Cortex of kidney (tissue), 1 donor: ENCODE measurements around the gene SLIT1.

Experiments
- DNase-seq: peaks from one replicate; lab custom pipeline; 2025; lab: John Stamatoyannopoulos, UW

Gene SLIT1

DNA sequence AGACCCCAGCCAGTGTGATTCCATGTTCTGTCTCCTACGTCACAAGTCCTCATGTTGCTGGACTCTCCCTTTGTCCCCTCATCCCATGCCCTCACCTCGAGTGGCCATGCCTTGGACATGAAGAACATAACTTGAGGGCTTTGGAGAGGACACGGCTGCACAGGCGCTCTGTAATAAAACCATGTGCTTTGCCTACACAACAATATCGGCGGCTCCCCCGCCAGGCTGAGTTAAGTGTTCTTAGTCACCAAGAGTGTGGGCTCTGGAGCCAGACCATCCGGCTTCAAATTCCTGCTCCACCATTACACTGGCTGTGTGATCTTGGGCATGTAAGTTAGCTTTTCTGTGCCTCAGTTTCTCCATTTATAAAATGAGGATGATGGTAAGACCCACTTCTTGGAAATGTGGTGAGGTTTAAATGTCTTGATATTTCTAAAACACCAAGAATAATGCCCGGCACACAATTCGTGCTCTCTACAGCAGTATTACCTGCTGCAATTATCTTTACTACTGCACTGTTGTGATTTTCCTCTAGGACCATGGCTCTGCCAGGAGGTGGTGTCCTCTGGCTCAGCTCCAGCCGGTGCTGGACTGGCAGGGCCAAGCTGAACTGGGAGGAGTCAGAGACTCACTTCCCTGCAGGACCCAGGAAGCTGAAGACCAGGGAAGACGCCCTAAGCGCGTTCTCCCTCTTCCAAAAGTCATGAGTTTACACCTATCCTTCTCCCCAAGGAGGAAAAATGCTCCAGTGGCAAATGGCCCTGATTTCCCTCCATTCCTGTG is 15.7 kb downstream of the SLIT1 start:
- DNase-seq, result no peak

DNA sequence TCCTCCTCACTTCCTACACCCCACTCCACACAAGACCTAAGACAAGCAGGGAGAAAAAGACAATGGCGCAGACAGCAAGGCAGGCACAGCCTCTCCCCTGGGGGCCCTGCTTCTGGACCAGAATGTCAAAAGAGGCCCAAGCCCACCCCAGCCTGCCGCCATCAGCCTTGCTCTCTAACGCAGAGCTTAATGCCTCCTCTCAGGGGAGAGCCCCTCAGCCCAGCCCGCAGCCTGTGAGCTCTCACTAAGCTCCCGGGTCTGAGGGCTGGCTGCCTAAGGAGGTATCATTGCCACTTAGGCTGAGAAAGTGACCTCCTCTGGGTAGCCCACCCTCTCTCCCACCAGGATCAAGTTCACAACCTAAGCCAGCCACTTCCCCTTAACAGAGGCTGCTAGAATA is 16.7 kb downstream of the SLIT1 start:
- DNase-seq, result no peak

DNA sequence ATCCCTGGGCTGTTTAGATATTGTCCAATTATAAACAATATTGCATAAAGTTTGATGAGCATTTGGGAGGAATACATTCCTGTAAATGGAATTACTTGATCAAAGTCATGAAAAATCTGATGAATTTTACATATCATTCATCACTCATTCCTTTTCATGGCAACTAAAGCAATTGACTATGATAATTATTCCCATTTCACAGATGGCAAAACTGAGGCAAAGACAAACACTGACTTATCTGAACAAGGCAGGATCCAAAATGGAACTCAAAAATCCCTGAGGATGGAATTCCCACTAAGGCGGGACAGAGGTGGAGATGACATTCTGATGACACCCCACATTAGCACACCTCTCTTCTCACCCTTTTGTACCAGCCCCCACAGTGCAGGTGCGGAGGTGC is 17.1 kb downstream of the SLIT1 start:
- no peak for DNase-seq

DNA sequence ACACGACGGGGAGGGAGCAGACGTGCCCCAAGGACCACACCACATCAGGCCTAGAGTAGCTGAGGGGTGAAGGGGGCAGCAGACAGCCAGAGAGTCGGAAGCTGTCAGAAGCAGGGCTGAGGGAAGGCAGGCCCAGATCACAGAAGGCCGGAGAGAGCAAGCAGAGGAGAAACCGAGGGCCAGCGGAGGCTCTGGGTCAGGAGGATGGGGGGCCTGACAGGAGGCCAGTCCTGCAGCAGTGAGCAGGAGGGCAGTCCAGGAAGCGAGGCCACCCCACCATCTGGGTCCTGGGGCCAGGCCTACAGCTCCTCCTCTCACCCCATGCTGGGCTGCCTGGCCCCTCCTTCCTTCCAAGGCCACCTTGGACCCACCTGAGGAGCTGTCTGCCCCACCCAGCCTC is 20.3 kb downstream of the SLIT1 start:
- no peak for DNase-seq

GRCh38 chr10:97163781-97164501 is 21.8 kb downstream of the SLIT1 start:
- no peak for DNase-seq

DNA sequence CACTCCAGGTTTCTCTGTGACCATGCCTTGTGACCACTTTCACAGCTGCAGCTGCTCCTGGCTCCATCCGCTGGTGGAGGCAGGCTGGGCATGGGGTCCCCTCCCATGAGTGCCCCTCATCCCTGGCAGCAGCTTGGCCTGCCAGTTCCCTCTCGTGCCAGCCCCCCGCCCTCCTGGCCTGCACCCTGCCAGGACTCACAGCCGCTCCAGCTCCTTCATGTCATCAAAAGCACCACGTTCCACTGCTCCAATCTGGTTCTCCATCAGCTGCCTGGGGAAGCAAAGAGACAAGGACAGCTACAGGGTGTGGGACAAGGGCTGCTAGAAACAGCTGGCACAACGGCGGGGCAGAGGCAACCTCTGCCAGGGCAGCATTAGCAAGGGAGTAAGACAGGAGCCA is 22.6 kb downstream of the SLIT1 start:
- DNase-seq, result no peak

DNA sequence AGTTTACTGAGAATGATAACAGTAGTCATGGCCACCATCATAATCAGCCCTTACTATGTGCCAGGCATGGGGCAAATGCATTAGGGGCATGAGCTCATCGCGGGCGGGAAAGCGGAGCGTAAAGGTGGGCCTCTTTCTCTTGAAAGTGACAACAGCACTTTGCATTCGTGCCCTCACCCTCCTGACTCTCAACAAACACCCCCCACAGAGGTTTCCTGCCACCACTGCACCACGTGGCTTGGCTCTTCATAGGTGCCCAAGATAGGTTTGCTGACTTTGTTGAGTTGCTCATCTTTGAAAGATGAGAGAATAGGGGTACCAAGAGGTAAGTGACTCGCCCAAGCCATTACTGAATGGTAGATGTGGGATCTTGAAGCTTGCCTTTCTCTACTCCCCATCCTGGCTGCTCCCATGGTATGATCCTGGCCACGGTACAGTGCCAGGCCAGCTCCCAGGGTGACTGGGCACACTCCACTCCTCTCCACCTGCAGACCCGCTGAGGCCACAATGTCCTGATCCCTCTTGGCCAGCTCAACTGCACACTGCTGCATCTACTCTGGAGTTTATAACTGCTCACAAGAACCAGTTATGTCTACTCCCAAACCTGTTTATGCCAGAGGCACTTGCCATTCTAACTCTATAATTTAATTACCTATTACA is 26.0 kb downstream of the SLIT1 start:
- DNase-seq, result no peak

DNA sequence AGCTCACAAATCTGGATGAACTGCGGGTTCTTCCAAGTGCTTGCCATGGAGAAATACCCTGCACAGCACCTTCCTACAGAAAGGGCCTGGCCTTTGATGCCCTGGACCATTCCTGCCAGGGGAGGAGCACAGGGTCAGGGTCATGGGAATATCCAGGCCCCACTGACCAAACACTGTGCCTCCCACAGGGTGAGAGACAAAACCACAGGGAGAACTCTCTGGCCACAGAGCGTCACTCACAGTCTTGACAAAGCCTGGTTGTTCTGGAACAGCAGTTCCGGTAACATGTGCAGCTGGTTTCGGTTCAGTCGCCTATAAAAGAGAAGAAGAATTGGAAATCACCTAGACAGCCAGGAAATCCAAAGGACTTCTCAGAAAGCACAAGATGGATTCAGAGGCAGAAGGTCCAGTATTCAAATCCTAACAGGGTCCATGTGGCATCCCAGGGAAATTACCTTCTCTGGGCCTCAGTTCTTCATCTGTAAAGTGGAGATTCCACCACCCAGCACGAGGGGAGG is 28.1 kb downstream of the SLIT1 start:
- DNase-seq, result no peak

GRCh38 chr10:97154781-97155180 is 31.0 kb downstream of the SLIT1 start:
- no peak for DNase-seq

GRCh38 chr10:97154162-97154561 is 31.6 kb downstream of the SLIT1 start:
- no peak for DNase-seq

- no peak for DNase-seq
Measured at GRCh38 chr10:97153270-97153850, 32.4 kb downstream of the SLIT1 start.

DNA sequence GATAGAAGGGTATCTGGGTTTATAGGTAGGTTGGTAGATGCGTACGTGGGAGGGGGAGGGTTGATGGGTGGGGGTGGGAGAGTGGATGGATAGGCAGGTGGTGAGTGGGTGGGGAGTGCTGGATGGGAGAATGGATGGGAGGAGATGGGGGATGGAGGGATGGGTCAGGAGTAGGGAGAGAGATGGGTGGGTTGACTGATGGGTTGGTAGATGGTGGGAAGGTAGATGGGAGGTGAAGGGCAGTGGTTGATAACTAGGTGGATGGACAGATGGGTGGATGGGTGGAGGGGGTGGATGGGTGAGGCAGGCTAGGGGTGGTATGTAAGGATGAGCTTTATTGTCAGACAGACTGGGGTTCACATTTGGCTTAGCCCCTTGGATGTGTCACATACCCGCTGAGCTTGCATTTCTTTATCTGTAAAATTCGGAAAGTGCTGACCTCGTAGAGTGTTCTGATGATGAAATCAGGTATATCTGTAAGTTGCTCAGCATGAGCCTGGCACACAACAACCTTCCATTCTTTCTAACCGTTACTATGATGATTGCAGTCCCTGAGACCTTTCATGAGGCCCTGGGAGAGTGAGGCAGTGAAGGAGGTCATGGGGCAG is 34.3 kb downstream of the SLIT1 start:
- DNase-seq, result no peak

- no peak for DNase-seq
Measured at GRCh38 chr10:97150616-97151015, 35.1 kb downstream of the SLIT1 start.

GRCh38 chr10:97150013-97150595 is 35.7 kb downstream of the SLIT1 start:
- DNase-seq, result no peak

GRCh38 chr10:97149079-97149531 is 36.7 kb downstream of the SLIT1 start:
- no peak for DNase-seq

- no peak for DNase-seq
Measured at GRCh38 chr10:97144297-97144696, 41.5 kb downstream of the SLIT1 start.

DNA sequence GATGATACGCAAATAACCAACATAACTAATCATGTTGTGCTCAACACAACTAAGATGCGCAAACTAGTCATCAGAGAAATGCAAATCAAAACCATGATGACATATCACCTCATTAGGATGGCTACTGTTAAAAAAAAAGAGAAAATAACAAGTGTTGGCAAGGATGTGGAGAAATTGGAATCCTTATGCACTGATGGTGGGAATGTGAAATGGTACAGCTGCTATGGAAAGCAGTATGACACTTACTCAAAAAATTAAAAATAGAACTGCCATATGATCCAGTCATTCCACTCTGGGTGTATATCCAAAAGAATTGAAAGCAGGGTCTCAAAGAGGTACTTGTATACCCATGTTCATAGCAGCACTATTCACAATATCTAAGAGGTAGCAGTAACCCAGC is 42.9 kb downstream of the SLIT1 start:
- no peak for DNase-seq

- DNase-seq, result no peak
Measured at GRCh38 chr10:97140902-97141745, 44.6 kb downstream of the SLIT1 start.

- DNase-seq, result no peak
Measured at GRCh38 chr10:97140049-97140846, 45.5 kb downstream of the SLIT1 start.

- no peak for DNase-seq
Measured at GRCh38 chr10:97139651-97140048, 46.1 kb downstream of the SLIT1 start.
